Measurements from ENCODE around the gene TAGLN2. TPM values are rescaled to one million over a fixed set of nuclear protein-coding genes. Genes with fewer than 3 reads are reported as not detected.

Gene TAGLN2
- total and polyA plus RNA-seq, 4 donors, result 483 to 788 (median 749) TPM

DNA sequence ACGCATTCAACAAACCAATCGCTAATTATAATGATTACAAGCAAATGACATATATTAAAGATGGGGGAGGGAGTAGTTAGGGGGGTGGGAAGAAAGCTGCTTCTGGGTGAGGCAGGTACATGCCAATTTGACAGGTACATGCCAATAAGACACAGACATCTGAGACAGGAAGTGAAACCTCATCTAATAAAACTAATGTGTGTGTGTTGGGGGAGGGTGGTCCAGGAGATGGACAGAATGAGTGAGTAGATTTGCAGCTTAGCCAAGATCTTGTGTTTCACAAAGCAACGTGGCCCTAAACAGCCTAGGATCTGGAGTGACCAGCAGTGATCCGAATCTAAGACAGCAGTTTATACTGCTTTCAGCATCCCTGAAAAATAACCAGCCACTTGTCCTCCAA, 36.1 kb downstream of the TAGLN2 start:
- no peak overlapping the region for H3K4me3 ChIP-seq
- ATAC-seq (ENCODE audit: insufficient read depth, low FRiP score), result no peak
- no peaks in the 10 kb centered on the region for H3K9me3 ChIP-seq (ENCODE audit: control insufficient read depth in 4 of 4, insufficient read depth in 3 of 4, low read length in 3 of 4)
- TF ChIP-seq, protein P1, sequence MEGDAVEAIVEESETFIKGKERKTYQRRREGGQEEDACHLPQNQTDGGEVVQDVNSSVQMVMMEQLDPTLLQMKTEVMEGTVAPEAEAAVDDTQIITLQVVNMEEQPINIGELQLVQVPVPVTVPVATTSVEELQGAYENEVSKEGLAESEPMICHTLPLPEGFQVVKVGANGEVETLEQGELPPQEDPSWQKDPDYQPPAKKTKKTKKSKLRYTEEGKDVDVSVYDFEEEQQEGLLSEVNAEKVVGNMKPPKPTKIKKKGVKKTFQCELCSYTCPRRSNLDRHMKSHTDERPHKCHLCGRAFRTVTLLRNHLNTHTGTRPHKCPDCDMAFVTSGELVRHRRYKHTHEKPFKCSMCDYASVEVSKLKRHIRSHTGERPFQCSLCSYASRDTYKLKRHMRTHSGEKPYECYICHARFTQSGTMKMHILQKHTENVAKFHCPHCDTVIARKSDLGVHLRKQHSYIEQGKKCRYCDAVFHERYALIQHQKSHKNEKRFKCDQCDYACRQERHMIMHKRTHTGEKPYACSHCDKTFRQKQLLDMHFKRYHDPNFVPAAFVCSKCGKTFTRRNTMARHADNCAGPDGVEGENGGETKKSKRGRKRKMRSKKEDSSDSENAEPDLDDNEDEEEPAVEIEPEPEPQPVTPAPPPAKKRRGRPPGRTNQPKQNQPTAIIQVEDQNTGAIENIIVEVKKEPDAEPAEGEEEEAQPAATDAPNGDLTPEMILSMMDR (IDR thresholded peaks at IDR 0.05; ENCODE audit: control extremely low read depth, extremely low read depth), result no peak
- peaks cover 0 to 3% (median 0%) of the 10 kb centered on the region in 5 donors for H3K4me1 ChIP-seq (ENCODE audit: control insufficient read depth in 5 of 5, insufficient read depth in 5 of 5, low read length in 5 of 5)
- H3K27me3 ChIP-seq (ENCODE audit: control insufficient read depth in 3 of 3, insufficient read depth in 3 of 3, low read length in 2 of 3), result no peaks in the 10 kb centered on the region
- no peak overlapping the region for H3K9ac ChIP-seq (ENCODE audit: insufficient read depth in 1 of 2, low read length in 2 of 2)
- no peaks in the 10 kb centered on the region for H3K36me3 ChIP-seq (ENCODE audit: control insufficient read depth in 4 of 4, insufficient read depth in 4 of 4, low read length in 4 of 4)
- peak overlapping the region in 1 of 2 donors; percentile 42 for H3K27ac ChIP-seq (ENCODE audit: low read depth in 1 of 2, low read length in 1 of 2)
- no peak for DNase-seq
- WGBS, 2 donors, result 91 to 94% methylated on average over 4 of the region's 4 CpGs

DNA sequence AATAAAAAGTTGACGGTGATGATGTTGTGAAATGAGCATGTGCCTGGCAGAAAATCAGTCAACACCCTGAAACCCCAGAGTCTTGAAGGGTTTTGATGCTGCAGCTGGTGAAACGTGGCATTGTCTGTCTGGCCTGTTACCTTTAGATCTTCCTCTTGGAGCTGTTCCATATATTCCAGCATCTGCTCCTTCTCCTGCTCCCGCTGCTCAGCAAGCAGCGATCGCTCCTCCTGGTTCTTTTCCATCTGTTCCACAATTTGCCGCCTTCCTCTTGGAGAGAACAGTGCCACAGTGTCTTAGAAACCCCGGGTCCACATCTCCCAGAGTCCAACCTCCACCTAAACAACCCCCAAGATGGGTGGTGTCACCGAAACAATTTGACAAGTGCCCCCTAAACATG, 41.0 kb downstream of the TAGLN2 start:
- no peaks in the 10 kb centered on the region for H3K9me3 ChIP-seq (ENCODE audit: control insufficient read depth in 4 of 4, insufficient read depth in 3 of 4, low read length in 3 of 4)
- DNase-seq (no peak), ATAC-seq (ENCODE audit: insufficient read depth, low FRiP score) (no peak)
- no peaks in the 10 kb centered on the region for H3K27me3 ChIP-seq (ENCODE audit: control insufficient read depth in 3 of 3, insufficient read depth in 3 of 3, low read length in 2 of 3)
- TF ChIP-seq, protein P1 (IDR thresholded peaks at IDR 0.05; ENCODE audit: control extremely low read depth, extremely low read depth), result no peak
- no peaks in the 10 kb centered on the region for H3K36me3 ChIP-seq (ENCODE audit: control insufficient read depth in 4 of 4, insufficient read depth in 4 of 4, low read length in 4 of 4)
- WGBS, 2 donors, result 82 to 90% methylated on average over 8 of the region's 8 CpGs
- peaks cover 0 to 6% (median 4%) of the 10 kb centered on the region in 5 donors for H3K4me1 ChIP-seq (ENCODE audit: control insufficient read depth in 5 of 5, insufficient read depth in 5 of 5, low read length in 5 of 5)
- H3K9ac ChIP-seq (ENCODE audit: insufficient read depth in 1 of 2, low read length in 2 of 2), result no peak overlapping the region
- no peak overlapping the region for H3K4me3 ChIP-seq
- H3K27ac ChIP-seq (ENCODE audit: low read depth in 1 of 2, low read length in 1 of 2), result no peak overlapping the region

DNA sequence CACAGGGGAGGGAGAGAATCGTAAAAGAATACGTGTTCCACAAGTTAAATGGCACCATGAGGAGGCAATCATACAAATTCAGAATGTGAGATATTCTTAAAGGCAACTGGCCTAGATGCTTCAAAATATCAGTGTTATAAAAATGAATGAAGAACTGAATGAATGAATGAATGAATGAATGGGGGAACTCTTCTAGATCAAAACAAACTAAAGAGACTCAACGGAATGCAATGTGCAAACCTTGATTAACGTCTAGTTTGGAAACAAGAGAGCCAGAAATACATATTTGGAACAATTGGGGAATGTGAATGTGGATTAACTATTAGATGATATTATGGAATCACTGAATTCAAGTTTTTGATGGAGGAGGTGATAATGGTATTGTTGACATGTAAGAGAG, 42.2 kb downstream of the TAGLN2 start:
- 68 to 86% methylated on average over 4 of the region's 4 CpGs for WGBS, 2 donors
- Histone ChIP-seq H3K36me3 (ENCODE audit: control insufficient read depth in 4 of 4, insufficient read depth in 4 of 4, low read length in 4 of 4) (no peaks in the 10 kb centered on the region), H3K27me3 (ENCODE audit: control insufficient read depth in 3 of 3, insufficient read depth in 3 of 3, low read length in 2 of 3) (no peaks in the 10 kb centered on the region), H3K4me1 (ENCODE audit: control insufficient read depth in 5 of 5, insufficient read depth in 5 of 5, low read length in 5 of 5) (peaks cover 0 to 6% (median 4%) of the 10 kb centered on the region in 5 donors), H3K27ac (ENCODE audit: low read depth in 1 of 2, low read length in 1 of 2) (no peak overlapping the region), H3K9me3 (ENCODE audit: control insufficient read depth in 4 of 4, insufficient read depth in 3 of 4, low read length in 3 of 4) (peaks cover 0 to 2% (median 0%) of the 10 kb centered on the region in 4 donors), H3K4me3 (no peak overlapping the region), H3K9ac (ENCODE audit: insufficient read depth in 1 of 2, low read length in 2 of 2) (no peak overlapping the region)
- ATAC-seq (ENCODE audit: insufficient read depth, low FRiP score), result no peak
- no peak for DNase-seq
- TF ChIP-seq, protein P1 (IDR thresholded peaks at IDR 0.05; ENCODE audit: control extremely low read depth, extremely low read depth), result no peak

DNA sequence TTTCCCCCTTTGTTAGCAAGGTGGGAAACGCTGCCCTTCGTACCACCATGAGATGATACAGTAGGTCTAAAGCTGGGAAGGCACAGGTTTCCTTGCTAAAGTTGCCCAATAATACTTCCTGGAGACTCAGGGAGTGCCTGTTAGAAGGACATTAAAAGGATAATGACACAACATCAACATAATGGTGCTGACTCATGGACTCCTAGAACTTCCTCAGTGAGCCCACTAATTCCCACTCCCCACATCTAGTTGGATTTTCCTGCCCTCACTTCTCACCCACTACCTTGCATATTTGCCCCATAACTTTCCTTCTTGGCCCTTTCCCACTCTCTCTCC, 42.8 kb downstream of the TAGLN2 start:
- Histone ChIP-seq H3K27ac (ENCODE audit: low read depth in 1 of 2, low read length in 1 of 2) (no peak overlapping the region), H3K36me3 (ENCODE audit: control insufficient read depth in 4 of 4, insufficient read depth in 4 of 4, low read length in 4 of 4) (no peaks in the 10 kb centered on the region), H3K27me3 (ENCODE audit: control insufficient read depth in 3 of 3, insufficient read depth in 3 of 3, low read length in 2 of 3) (no peaks in the 10 kb centered on the region), H3K4me1 (ENCODE audit: control insufficient read depth in 5 of 5, insufficient read depth in 5 of 5, low read length in 5 of 5) (peaks cover 0 to 6% (median 4%) of the 10 kb centered on the region in 5 donors), H3K4me3 (no peak overlapping the region), H3K9me3 (ENCODE audit: control insufficient read depth in 4 of 4, insufficient read depth in 3 of 4, low read length in 3 of 4) (peaks cover 0 to 2% (median 0%) of the 10 kb centered on the region in 4 donors), H3K9ac (ENCODE audit: insufficient read depth in 1 of 2, low read length in 2 of 2) (no peak overlapping the region)
- ATAC-seq (ENCODE audit: insufficient read depth, low FRiP score) (no peak), DNase-seq (no peak)
- TF ChIP-seq, protein P1 (IDR thresholded peaks at IDR 0.05; ENCODE audit: control extremely low read depth, extremely low read depth), result no peak
- 67 to 70% methylated on average over 2 of the region's 2 CpGs for WGBS, 2 donors
